Liver (tissue), 9 donors: ENCODE results near the gene C11orf24. TPM values are rescaled to one million over a fixed set of nuclear protein-coding genes. Genes with fewer than 3 reads are reported as not detected.

Experiments
- DNase-seq: peaks from one replicate; pipeline ENCODE4 v3.0.0-alpha.2; 2017; ENCODE audit warnings: low spot score
- H3K27ac ChIP-seq, 2 donors: one replicate each; pipeline ENCODE4 v1.7.0; 2013; ENCODE audit warnings: inconsistent platforms in 2 of 2, low read length in 2 of 2, control low read depth in 1 of 2, low read depth in 1 of 2, mild to moderate bottlenecking in 1 of 2
- H3K27me3 ChIP-seq, 4 donors: one replicate each; pipeline versions ENCODE4 v1.6.1 to v1.7.0; 2013; ENCODE audit warnings: low read length in 3 of 4, inconsistent platforms in 1 of 4, mild to moderate bottlenecking in 1 of 4, moderate library complexity in 1 of 4; ENCODE audit not compliant: control insufficient read depth in 4 of 4, insufficient read depth in 4 of 4
- H3K36me3 ChIP-seq, 4 donors: one replicate each; pipeline versions ENCODE4 v1.6.1 to v1.7.0; 2013; ENCODE audit warnings: low read length in 3 of 4, mild to moderate bottlenecking in 3 of 4, low read depth in 1 of 4, moderate library complexity in 1 of 4; ENCODE audit not compliant: control insufficient read depth in 4 of 4, insufficient read depth in 3 of 4
- H3K4me1 ChIP-seq, 4 donors: one replicate each; pipeline versions ENCODE4 v1.6.1 to v1.7.0; 2013; ENCODE audit warnings: low read length in 3 of 4, mild to moderate bottlenecking in 3 of 4, moderate library complexity in 1 of 4; ENCODE audit not compliant: control insufficient read depth in 4 of 4, insufficient read depth in 4 of 4
- H3K4me3 ChIP-seq, 3 donors: one replicate each; pipeline versions ENCODE4 v1.6.1 to v1.7.0; 2013; ENCODE audit warnings: low read length in 3 of 3, control low read depth in 1 of 3, low read depth in 1 of 3, mild to moderate bottlenecking in 1 of 3
- H3K9ac ChIP-seq, 2 donors: one replicate each; pipeline ENCODE4 v1.7.0; 2013; ENCODE audit warnings: low read length in 2 of 2, mild to moderate bottlenecking in 2 of 2, moderate library complexity in 2 of 2, control low read depth in 1 of 2, low read depth in 1 of 2
- H3K9me3 ChIP-seq, 4 donors: one replicate each; pipeline versions ENCODE4 v1.6.1 to v1.7.0; 2013; ENCODE audit warnings: low read length in 3 of 4; ENCODE audit not compliant: control insufficient read depth in 4 of 4
- FOXA1 ChIP-seq: IDR thresholded peaks from 2 replicates; pipeline ENCODE4 v1.6.1; 2016; ENCODE audit warnings: antibody characterized with exemption
- GABPA ChIP-seq, 2 donors: IDR thresholded peaks in 1 of 2; conservative IDR thresholded peaks in 1 of 2; 2 replicates each; pipeline ENCODE4 v1.6.1; 2016; ENCODE audit warnings: antibody characterized with exemption in 2 of 2, mild to moderate bottlenecking in 1 of 2, moderate library complexity in 1 of 2
- HNF4A ChIP-seq, 2 donors: conservative IDR thresholded peaks; 2 replicates each; pipeline ENCODE4 v1.6.1; 2016; ENCODE audit warnings: antibody characterized with exemption in 2 of 2, mild to moderate bottlenecking in 2 of 2
- HNF4G ChIP-seq: IDR thresholded peaks from 2 replicates; pipeline ENCODE4 v1.6.1; 2016; ENCODE audit warnings: antibody characterized with exemption
- JUND ChIP-seq, 2 donors: IDR thresholded peaks; 2 replicates each; pipeline ENCODE4 v1.6.1; 2016; ENCODE audit warnings: antibody characterized with exemption in 2 of 2
- NR2F2 ChIP-seq: IDR thresholded peaks from 2 replicates; pipeline ENCODE4 v1.6.1; 2016; ENCODE audit warnings: antibody characterized with exemption
- RAD21 ChIP-seq, 2 donors: IDR thresholded peaks; 2 replicates each; pipeline ENCODE4 v1.6.1; 2016; ENCODE audit warnings: antibody characterized with exemption in 2 of 2, mild to moderate bottlenecking in 2 of 2
- REST ChIP-seq: IDR thresholded peaks from 2 replicates; pipeline ENCODE4 v1.6.1; 2016; ENCODE audit warnings: antibody characterized with exemption, mild to moderate bottlenecking
- RXRA ChIP-seq, 2 donors: IDR thresholded peaks; 2 replicates each; pipeline ENCODE4 v1.6.1; 2017 to 2018; ENCODE audit warnings: antibody characterized with exemption in 2 of 2, mild to moderate bottlenecking in 1 of 2
- SP1 ChIP-seq: IDR thresholded peaks from 2 replicates; pipeline ENCODE4 v1.6.1; 2018; ENCODE audit warnings: antibody characterized with exemption, mild to moderate bottlenecking
- TAF1 ChIP-seq: conservative IDR thresholded peaks from 2 replicates; pipeline ENCODE4 v1.6.1; 2016; ENCODE audit warnings: antibody characterized with exemption, mild to moderate bottlenecking
- YY1 ChIP-seq: IDR thresholded peaks from 2 replicates; pipeline ENCODE4 v1.6.1; 2016; ENCODE audit warnings: antibody characterized with exemption, mild to moderate bottlenecking
- WGBS: extraction: QIAGEN DNeasy Blood & Tissue Kit; methylation state at CpG from one replicate; pipeline ENCODE4 v1.1.7; 2013; 5-methylcytosine and 5-hydroxymethylcytosine counted together
- polyA plus RNA-seq, 2 donors: library from polyadenylated mRNA; stranded (reverse) in 1 of 2; unstranded in 1 of 2; fragments of 200-250 nt in 1 of 2; fragments of >200 nt in 1 of 2; fragmentation: Nextera tagmentation in 1 of 2; extraction: Ambion mirVana in 1 of 2; gene quantifications; one replicate each; pipeline versions ENCODE4 v1.2.1 to v1.2.3, GENCODE V29; 2013 to 2015
- total RNA-seq, 2 donors: library from RNA; depleted of rRNA; stranded (reverse); fragments of >200 nt; gene quantifications; one replicate each; pipeline ENCODE4 v1.2.3, GENCODE V29; 2014
- TF ChIP-seq, protein P1 (sequence below): IDR thresholded peaks from 2 replicates; pipeline ENCODE4 v1.6.1; 2016; ENCODE audit warnings: antibody characterized with exemption
- TF ChIP-seq, protein P2 (sequence below): IDR thresholded peaks from 2 replicates; pipeline ENCODE4 v1.6.1; 2016; ENCODE audit warnings: antibody characterized with exemption
- TF ChIP-seq, protein P3 (sequence below): IDR thresholded peaks from 2 replicates; pipeline ENCODE4 v1.6.1; 2016; ENCODE audit warnings: antibody characterized with exemption
- TF ChIP-seq, protein P4 (sequence below): fragments of 150-350 bp; IDR thresholded peaks from 2 replicates; pipeline ENCODE4 v1.5.1; 2017; ENCODE audit warnings: improper control_type of control experiment, low read depth, low read length; ENCODE audit not compliant: missing input control
- donor health status: healthy.
- donor health status: healthy.
- donor health status: healthy.
- donor health status: healthy.
- donor health status: healthy.

C11orf24 gene
- total and polyA plus RNA-seq, 4 donors: 7.8 to 50.3 (median 32.0) TPM

DNA sequence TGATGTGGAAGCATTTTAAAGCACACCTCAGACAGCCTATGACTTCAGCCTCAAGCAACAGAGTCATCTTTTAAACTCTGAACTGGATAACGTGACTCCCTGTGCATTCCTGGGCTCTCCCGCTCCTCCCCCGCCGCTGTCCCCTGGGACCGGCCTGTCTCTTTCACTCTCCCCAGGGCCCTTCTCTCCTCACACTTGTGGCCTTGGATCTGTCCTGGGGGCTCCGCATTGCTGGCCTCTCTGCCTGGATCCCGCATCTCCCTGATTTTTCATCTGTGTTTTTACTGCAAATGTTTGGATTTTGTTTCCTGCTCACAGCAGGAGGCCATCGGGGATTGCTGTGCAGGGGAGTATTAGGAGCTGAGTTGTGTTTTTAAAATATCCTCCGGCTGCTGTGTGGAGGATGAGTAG is 15.4 kb downstream of the C11orf24 start:
- Histone ChIP-seq H3K4me1 (peaks cover 3 to 11% (median 6%) of the 10 kb centered on the region in 4 donors), H3K27me3 (no peaks in the 10 kb centered on the region), H3K4me3 (no peak overlapping the region), H3K9me3 (no peaks in the 10 kb centered on the region), H3K9ac (no peak overlapping the region), H3K27ac (no peak overlapping the region), H3K36me3 (peaks cover 1 to 8% (median 4%) of the 10 kb centered on the region in 4 donors)
- 83% methylated on average over 9 of the region's 9 CpGs for WGBS
- TF ChIP-seq, protein P1, sequence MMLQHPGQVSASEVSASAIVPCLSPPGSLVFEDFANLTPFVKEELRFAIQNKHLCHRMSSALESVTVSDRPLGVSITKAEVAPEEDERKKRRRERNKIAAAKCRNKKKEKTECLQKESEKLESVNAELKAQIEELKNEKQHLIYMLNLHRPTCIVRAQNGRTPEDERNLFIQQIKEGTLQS: no peak
- TF ChIP-seq, protein P2, sequence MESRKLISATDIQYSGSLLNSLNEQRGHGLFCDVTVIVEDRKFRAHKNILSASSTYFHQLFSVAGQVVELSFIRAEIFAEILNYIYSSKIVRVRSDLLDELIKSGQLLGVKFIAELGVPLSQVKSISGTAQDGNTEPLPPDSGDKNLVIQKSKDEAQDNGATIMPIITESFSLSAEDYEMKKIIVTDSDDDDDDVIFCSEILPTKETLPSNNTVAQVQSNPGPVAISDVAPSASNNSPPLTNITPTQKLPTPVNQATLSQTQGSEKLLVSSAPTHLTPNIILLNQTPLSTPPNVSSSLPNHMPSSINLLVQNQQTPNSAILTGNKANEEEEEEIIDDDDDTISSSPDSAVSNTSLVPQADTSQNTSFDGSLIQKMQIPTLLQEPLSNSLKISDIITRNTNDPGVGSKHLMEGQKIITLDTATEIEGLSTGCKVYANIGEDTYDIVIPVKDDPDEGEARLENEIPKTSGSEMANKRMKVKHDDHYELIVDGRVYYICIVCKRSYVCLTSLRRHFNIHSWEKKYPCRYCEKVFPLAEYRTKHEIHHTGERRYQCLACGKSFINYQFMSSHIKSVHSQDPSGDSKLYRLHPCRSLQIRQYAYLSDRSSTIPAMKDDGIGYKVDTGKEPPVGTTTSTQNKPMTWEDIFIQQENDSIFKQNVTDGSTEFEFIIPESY: no peak
- TF ChIP-seq HNF4A (conservative IDR thresholded peaks at IDR 0.05): no peak
- TF ChIP-seq SP1: no peak
- TF ChIP-seq GABPA (IDR thresholded peaks at IDR 0.05 in 1 of 2, conservative IDR thresholded peaks at IDR 0.05 in 1 of 2): no peak
- TF ChIP-seq JUND (IDR thresholded peaks at IDR 0.05): no peak
- TF ChIP-seq NR2F2: no peak
- TF ChIP-seq YY1: no peak
- DNase-seq: no peak

DNA sequence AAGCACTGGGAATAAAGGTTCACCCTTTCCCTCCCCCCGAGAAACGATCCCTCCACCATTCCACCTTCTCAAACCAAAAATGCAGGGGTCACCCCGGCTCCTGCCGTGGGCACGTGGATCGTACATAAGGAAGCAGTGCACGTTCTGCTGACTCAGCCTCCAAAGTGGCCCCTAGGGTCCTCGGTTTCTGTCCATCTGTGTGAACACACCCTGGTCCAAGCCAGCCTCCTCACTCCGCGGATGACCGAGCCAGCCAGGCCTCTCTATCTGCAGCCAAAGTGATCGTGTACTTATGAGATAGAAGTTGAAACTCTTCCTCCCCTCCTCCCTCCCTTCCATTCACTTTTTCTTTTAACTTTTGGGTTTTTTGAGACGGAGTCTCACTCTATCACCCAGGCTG is 16.2 kb downstream of the C11orf24 start:
- H3K36me3 ChIP-seq: peaks cover 0 to under 1% (median under 1%) of the 10 kb centered on the region in 4 donors
- no peaks in the 10 kb centered on the region for H3K27me3 ChIP-seq
- no peak for TF ChIP-seq REST
- no peak for TF ChIP-seq FOXA1
- TF ChIP-seq RAD21 (IDR thresholded peaks at IDR 0.05): no peak
- TF ChIP-seq, protein P3, sequence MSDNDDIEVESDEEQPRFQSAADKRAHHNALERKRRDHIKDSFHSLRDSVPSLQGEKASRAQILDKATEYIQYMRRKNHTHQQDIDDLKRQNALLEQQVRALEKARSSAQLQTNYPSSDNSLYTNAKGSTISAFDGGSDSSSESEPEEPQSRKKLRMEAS: no peak
- no peak for TF ChIP-seq RXRA (IDR thresholded peaks at IDR 0.05)
- no peak for TF ChIP-seq JUND (IDR thresholded peaks at IDR 0.05)
- TF ChIP-seq, protein P4, sequence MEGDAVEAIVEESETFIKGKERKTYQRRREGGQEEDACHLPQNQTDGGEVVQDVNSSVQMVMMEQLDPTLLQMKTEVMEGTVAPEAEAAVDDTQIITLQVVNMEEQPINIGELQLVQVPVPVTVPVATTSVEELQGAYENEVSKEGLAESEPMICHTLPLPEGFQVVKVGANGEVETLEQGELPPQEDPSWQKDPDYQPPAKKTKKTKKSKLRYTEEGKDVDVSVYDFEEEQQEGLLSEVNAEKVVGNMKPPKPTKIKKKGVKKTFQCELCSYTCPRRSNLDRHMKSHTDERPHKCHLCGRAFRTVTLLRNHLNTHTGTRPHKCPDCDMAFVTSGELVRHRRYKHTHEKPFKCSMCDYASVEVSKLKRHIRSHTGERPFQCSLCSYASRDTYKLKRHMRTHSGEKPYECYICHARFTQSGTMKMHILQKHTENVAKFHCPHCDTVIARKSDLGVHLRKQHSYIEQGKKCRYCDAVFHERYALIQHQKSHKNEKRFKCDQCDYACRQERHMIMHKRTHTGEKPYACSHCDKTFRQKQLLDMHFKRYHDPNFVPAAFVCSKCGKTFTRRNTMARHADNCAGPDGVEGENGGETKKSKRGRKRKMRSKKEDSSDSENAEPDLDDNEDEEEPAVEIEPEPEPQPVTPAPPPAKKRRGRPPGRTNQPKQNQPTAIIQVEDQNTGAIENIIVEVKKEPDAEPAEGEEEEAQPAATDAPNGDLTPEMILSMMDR: no peak
- TF ChIP-seq TAF1: no peak
- no peak for TF ChIP-seq GABPA (IDR thresholded peaks at IDR 0.05 in 1 of 2, conservative IDR thresholded peaks at IDR 0.05 in 1 of 2)
- TF ChIP-seq, protein P2: no peak
- TF ChIP-seq HNF4G: no peak
- no peak for TF ChIP-seq NR2F2
- TF ChIP-seq HNF4A (conservative IDR thresholded peaks at IDR 0.05): no peak
- TF ChIP-seq YY1: no peak
- TF ChIP-seq, protein P1: no peak
- no peak for TF ChIP-seq SP1
- peaks cover 3 to 11% (median 6%) of the 10 kb centered on the region in 4 donors for H3K4me1 ChIP-seq
- DNase-seq: no peak
- no peak overlapping the region for H3K4me3 ChIP-seq
- H3K27ac ChIP-seq: no peak overlapping the region
- no peak overlapping the region for H3K9ac ChIP-seq
- 84% methylated on average over 13 of the region's 13 CpGs for WGBS
- no peaks in the 10 kb centered on the region for H3K9me3 ChIP-seq
